Measurements from ENCODE around the gene FAM131B. TPM values are rescaled to one million over a fixed set of nuclear protein-coding genes. Genes with fewer than 3 reads are reported as not detected.
A peak's percentile ranks its signal among the peaks of the same experiment; 100 is the strongest.

Gene FAM131B
- total and polyA plus RNA-seq, 9 of the 15 experiments (the other 6 are each of a cell fraction or from before 2014, with no cell fraction given) = 0.03 to 0.04 TPM; not detected in 7

DNA sequence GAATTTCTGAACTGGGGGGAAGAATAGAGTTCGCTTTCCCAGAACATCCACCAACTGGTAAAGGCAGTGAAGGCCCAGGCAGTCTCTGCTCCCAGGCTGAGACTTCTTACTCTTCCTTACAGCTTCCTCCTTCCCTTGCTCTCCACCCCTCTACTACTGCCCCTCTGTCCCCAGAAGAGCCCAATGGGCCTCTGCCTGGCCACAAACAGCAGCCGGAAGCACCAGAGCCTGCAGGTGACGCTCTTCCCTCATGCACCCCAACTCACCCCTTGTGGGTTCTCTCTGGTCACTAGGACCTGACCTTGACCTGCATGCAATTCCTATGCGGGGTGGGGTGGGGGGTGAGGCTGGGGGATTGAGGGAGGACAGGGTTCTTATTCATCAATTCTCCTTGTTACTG is 16.5 kb downstream of the FAM131B start (continued):
- no peak for TF ChIP-seq MEIS2 (IDR thresholded peaks at IDR 0.05; ENCODE audit: partially characterized antibody)
- TF ChIP-seq CHD4 (IDR thresholded peaks at IDR 0.05; ENCODE audit: insufficient read depth, insufficient replicate concordance, low read depth, low read length, poor library complexity, severe bottlenecking) = no peak

DNA sequence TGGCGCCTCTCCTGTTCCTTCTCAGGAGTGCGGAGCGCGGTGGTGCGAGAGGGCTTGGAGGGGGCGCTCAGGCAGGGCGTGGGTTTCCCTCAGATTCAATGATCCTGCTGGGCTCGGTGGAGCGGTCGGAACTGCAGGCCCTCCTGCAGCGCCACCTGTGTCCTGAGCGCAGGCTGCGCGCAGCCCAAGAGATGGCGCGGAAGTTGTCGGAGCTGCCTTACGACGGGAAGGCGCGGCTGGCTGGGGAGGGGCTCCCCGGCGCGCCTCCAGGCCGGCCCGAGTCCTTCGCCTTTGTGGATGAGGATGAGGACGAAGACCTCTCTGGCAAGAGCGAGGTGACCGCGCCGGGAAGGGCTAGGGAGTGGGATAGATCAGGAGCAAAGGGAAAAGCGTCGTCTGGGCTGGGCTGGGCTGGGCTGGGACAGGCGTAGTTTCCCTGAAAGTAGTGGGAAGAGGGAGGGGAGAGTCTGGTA is 17.0 kb downstream of the FAM131B start:
- CTCF ChIA-PET (ENCODE audit: low intra/inter-chr PET ratio) = interaction anchor here (0.6 kb wide), 1 partner anchor 724 kb away, joined by 3 read pairs; no protein-coding TSS in a partner anchor
- Histone ChIP-seq H3K4me2 (ENCODE audit: insufficient read depth, low read length) (peak overlapping the region; percentile 65), H3K4me3 (peak overlapping the region; percentile 1; the same call in 1 of the 2 replicates)
- TF ChIP-seq NEUROD1 (IDR thresholded peaks at IDR 0.05; ENCODE audit: borderline replicate concordance, low read depth, low read length, partially characterized antibody) = peak; percentile 37
- TF ChIP-seq KDM2B (CRISPR knock-in tag; IDR thresholded peaks at IDR 0.05) = no peak
- TF ChIP-seq, protein P1, sequence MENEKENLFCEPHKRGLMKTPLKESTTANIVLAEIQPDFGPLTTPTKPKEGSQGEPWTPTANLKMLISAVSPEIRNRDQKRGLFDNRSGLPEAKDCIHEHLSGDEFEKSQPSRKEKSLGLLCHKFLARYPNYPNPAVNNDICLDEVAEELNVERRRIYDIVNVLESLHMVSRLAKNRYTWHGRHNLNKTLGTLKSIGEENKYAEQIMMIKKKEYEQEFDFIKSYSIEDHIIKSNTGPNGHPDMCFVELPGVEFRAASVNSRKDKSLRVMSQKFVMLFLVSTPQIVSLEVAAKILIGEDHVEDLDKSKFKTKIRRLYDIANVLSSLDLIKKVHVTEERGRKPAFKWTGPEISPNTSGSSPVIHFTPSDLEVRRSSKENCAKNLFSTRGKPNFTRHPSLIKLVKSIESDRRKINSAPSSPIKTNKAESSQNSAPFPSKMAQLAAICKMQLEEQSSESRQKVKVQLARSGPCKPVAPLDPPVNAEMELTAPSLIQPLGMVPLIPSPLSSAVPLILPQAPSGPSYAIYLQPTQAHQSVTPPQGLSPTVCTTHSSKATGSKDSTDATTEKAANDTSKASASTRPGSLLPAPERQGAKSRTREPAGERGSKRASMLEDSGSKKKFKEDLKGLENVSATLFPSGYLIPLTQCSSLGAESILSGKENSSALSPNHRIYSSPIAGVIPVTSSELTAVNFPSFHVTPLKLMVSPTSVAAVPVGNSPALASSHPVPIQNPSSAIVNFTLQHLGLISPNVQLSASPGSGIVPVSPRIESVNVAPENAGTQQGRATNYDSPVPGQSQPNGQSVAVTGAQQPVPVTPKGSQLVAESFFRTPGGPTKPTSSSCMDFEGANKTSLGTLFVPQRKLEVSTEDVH (IDR thresholded peaks at IDR 0.05; ENCODE audit: low read depth, partially characterized antibody) = peak; percentile 32
- TF ChIP-seq, protein P2, sequence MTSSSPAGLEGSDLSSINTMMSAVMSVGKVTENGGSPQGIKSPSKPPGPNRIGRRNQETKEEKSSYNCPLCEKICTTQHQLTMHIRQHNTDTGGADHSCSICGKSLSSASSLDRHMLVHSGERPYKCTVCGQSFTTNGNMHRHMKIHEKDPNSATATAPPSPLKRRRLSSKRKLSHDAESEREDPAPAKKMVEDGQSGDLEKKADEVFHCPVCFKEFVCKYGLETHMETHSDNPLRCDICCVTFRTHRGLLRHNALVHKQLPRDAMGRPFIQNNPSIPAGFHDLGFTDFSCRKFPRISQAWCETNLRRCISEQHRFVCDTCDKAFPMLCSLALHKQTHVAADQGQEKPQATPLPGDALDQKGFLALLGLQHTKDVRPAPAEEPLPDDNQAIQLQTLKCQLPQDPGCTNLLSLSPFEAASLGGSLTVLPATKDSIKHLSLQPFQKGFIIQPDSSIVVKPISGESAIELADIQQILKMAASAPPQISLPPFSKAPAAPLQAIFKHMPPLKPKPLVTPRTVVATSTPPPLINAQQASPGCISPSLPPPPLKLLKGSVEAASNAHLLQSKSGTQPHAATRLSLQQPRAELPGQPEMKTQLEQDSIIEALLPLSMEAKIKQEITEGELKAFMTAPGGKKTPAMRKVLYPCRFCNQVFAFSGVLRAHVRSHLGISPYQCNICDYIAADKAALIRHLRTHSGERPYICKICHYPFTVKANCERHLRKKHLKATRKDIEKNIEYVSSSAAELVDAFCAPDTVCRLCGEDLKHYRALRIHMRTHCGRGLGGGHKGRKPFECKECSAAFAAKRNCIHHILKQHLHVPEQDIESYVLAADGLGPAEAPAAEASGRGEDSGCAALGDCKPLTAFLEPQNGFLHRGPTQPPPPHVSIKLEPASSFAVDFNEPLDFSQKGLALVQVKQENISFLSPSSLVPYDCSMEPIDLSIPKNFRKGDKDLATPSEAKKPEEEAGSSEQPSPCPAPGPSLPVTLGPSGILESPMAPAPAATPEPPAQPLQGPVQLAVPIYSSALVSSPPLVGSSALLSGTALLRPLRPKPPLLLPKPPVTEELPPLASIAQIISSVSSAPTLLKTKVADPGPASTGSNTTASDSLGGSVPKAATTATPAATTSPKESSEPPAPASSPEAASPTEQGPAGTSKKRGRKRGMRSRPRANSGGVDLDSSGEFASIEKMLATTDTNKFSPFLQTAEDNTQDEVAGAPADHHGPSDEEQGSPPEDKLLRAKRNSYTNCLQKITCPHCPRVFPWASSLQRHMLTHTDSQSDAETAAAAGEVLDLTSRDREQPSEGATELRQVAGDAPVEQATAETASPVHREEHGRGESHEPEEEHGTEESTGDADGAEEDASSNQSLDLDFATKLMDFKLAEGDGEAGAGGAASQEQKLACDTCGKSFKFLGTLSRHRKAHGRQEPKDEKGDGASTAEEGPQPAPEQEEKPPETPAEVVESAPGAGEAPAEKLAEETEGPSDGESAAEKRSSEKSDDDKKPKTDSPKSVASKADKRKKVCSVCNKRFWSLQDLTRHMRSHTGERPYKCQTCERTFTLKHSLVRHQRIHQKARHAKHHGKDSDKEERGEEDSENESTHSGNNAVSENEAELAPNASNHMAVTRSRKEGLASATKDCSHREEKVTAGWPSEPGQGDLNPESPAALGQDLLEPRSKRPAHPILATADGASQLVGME (CRISPR knock-in tag; IDR thresholded peaks at IDR 0.05) = no peak
- TF ChIP-seq ZFPM2 (CRISPR knock-in tag; IDR thresholded peaks at IDR 0.05) = no peak
- TF ChIP-seq, protein P3, sequence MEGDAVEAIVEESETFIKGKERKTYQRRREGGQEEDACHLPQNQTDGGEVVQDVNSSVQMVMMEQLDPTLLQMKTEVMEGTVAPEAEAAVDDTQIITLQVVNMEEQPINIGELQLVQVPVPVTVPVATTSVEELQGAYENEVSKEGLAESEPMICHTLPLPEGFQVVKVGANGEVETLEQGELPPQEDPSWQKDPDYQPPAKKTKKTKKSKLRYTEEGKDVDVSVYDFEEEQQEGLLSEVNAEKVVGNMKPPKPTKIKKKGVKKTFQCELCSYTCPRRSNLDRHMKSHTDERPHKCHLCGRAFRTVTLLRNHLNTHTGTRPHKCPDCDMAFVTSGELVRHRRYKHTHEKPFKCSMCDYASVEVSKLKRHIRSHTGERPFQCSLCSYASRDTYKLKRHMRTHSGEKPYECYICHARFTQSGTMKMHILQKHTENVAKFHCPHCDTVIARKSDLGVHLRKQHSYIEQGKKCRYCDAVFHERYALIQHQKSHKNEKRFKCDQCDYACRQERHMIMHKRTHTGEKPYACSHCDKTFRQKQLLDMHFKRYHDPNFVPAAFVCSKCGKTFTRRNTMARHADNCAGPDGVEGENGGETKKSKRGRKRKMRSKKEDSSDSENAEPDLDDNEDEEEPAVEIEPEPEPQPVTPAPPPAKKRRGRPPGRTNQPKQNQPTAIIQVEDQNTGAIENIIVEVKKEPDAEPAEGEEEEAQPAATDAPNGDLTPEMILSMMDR (IDR thresholded peaks at IDR 0.05 in 2 of 3, conservative IDR thresholded peaks at IDR 0.05 in 1 of 3; ENCODE audit: insufficient read depth in 2 of 3, low read depth in 1 of 3, low read length in 3 of 3) = peak; percentile 81 to 96 (median 85)
- no peak for TF ChIP-seq YBX1 (IDR thresholded peaks at IDR 0.05)

More for the DNA sequence above, 17.0 kb downstream of the FAM131B start:
- Histone ChIP-seq H3K36me3 (ENCODE audit: control insufficient read depth, insufficient read depth, low read length) (no peaks in the 10 kb centered on the region), H3K27ac (ENCODE audit: extremely low read depth, low read depth, low read length) (no peak overlapping the region), H4K20me1 (replicated peaks; ENCODE audit: control insufficient read depth, insufficient read depth, low read length) (no peaks in the 10 kb centered on the region), H3K27me3 (ENCODE audit: control insufficient read depth in 2 of 2, insufficient read depth in 2 of 2, low read length in 2 of 2) (peaks cover 33 to 53% of the 10 kb centered on the region in 2 experiments), H3K9me3 (replicated peaks; ENCODE audit: control insufficient read depth, insufficient read depth, low read depth, low read length) (no peaks in the 10 kb centered on the region), H3K79me2 (ENCODE audit: control insufficient read depth, insufficient read depth, low read length) (no peaks in the 10 kb centered on the region), H3K9me1 (ENCODE audit: control insufficient read depth, insufficient read depth, low read length) (no peaks in the 10 kb centered on the region), H3K9ac (ENCODE audit: insufficient read depth in 1 of 2, low read depth in 2 of 2, low read length in 2 of 2) (peak overlapping the region in 1 of 2 experiments; percentile 82; a peak in 2 of 4 replicates), H3K4me1 (replicated peaks in 1 of 2; ENCODE audit: control insufficient read depth in 2 of 2, insufficient read depth in 2 of 2, low read length in 2 of 2) (peaks cover 0 to 7% of the 10 kb centered on the region in 2 experiments; a peak in 2 of 5 replicates), H2AFZ (ENCODE audit: low read depth, low read length) (peak overlapping the region; percentile 87)
- peak; percentile 58 for FAIRE-seq
- POLR2A ChIA-PET = interaction anchor here (0.6 to 1.5 kb wide), 3 partner anchors 11 to 38 kb away, joined by 3 to 5 read pairs (median 3); no protein-coding TSS in a partner anchor
- 2% methylated on average over 33 of the region's 35 CpGs for WGBS (ENCODE audit: insufficient coverage, low coverage, missing lambda C conversion rate)
- intact Hi-C loops (cut with micrococcal nuclease) (loop anchor here (1.0 to 5.0 kb wide), 2 partner anchors 37 to 105 kb away; partner anchors contain the start of gene ZYX), in situ Hi-C loops (cut with MboI) (no loop called here)
- no TSS peak for BruUV-seq (replicated peaks)
- ATAC-seq = peak; percentile 100
- DNase-seq (ENCODE audit: extremely low read depth in 1 of 4, low spot score in 3 of 4) = peak; percentile 63 to 90 (median 76)
